Spleen (tissue), 11 donors: ENCODE results near the gene MPIG6B. TPM values are rescaled to one million over a fixed set of nuclear protein-coding genes. Genes with fewer than 3 reads are reported as not detected.

Experiments used
- DNase-seq: peaks from one replicate; pipeline ENCODE4 v3.0.0-alpha.2; 2020
- H3K27ac ChIP-seq, 8 donors: fragments of 200-600 bp; sonication (generic) in 7 of 8; 1 replicate in 4 of 8; 2 replicates in 4 of 8; pipeline versions ENCODE4 v1.5.0 to v1.8.0; 2016 to 2021; ENCODE audit warnings: inconsistent platforms in 4 of 8, mild to moderate bottlenecking in 4 of 8, moderate library complexity in 1 of 8
- H3K27me3 ChIP-seq, 7 donors: fragments of 200-600 bp; sonication (generic) in 6 of 7; replicated peaks in 1 of 7; 1 replicate in 4 of 7; 2 replicates in 3 of 7; pipeline versions ENCODE4 v1.5.0 to v1.8.0; 2016 to 2021; ENCODE audit warnings: inconsistent platforms in 3 of 7, mild to moderate bottlenecking in 1 of 7
- H3K36me3 ChIP-seq, 6 donors: fragments of 200-600 bp; sonication (generic) in 5 of 6; 1 replicate in 4 of 6; 2 replicates in 2 of 6; pipeline versions ENCODE4 v1.5.0 to v1.8.0; 2016 to 2021; ENCODE audit warnings: inconsistent platforms in 2 of 6
- H3K4me1 ChIP-seq, 6 donors: fragments of 200-600 bp; sonication (generic) in 5 of 6; 1 replicate in 3 of 6; 2 replicates in 3 of 6; pipeline versions ENCODE4 v1.5.0 to v1.8.0; 2016 to 2021; ENCODE audit warnings: inconsistent platforms in 3 of 6
- H3K4me3 ChIP-seq, 8 donors: fragments of 200-600 bp; sonication (generic) in 7 of 8; 1 replicate in 4 of 8; 2 replicates in 4 of 8; pipeline versions ENCODE4 v1.5.0 to v1.8.0; 2016 to 2021; ENCODE audit warnings: inconsistent platforms in 4 of 8, mild to moderate bottlenecking in 4 of 8, moderate library complexity in 2 of 8
- H3K9me3 ChIP-seq, 8 donors: fragments of 200-600 bp; sonication (generic) in 7 of 8; 1 replicate in 4 of 8; 2 replicates in 4 of 8; pipeline versions ENCODE4 v1.5.0 to v1.8.0; 2016 to 2021; ENCODE audit warnings: inconsistent platforms in 4 of 8
- POLR2A ChIP-seq, 3 donors: fragments of 450-650 bp; IDR thresholded peaks; one replicate each; pipeline ENCODE4 v1.5.1; 2017; ENCODE audit warnings: antibody characterized with exemption in 3 of 3, mild to moderate bottlenecking in 1 of 3
- POLR2AphosphoS5 ChIP-seq, 3 donors: sonication (generic); formaldehyde crosslinking; IDR thresholded peaks; one replicate each; pipeline ENCODE4 v1.5.1; 2017; ENCODE audit warnings: antibody characterized with exemption in 3 of 3
- WGBS, 5 donors: extraction: QIAGEN DNeasy Blood & Tissue Kit in 3 of 5; methylation state at CpG; one replicate each; pipeline versions ENCODE4 v1.1.5 to v1.1.7; 2013 to 2018; 5-methylcytosine and 5-hydroxymethylcytosine counted together
- intact Hi-C: fragments of 100-400 bp; cut with DNase I; formaldehyde crosslinking; loops from one replicate; pipeline ENCODE4 v1.15.0; 2023; ENCODE audit warnings: low total_unique reads
- polyA plus RNA-seq, 3 donors: library from polyadenylated mRNA; stranded (reverse); fragments of 200-250 nt; gene quantifications; one replicate each; pipeline ENCODE4 v1.2.1, GENCODE V29; 2013
- total RNA-seq, 7 donors: library from RNA; depleted of rRNA in 3 of 7; stranded (reverse); fragments of >200 nt in 3 of 7; fragmentation: NEBNext Ultra II Directional in 4 of 7; extraction: Animal tissue kit (Norgen Biotek cat#: 25700) in 4 of 7; gene quantifications; one replicate each; pipeline versions ENCODE4 v1.1.0 to v1.2.1, GENCODE V29; 2016 to 2021
- TF ChIP-seq, protein P1 (sequence below), 11 experiments: fragments of 200-600 bp in 7 of 11; fragments of 450-650 bp in 4 of 11; sonication (generic) in 4 of 11; IDR thresholded peaks in 8 of 11; conservative IDR thresholded peaks in 3 of 11; 1 replicate in 7 of 11; 2 replicates in 4 of 11; pipeline versions ENCODE4 v1.4.0 to v1.8.0; 2016 to 2021; ENCODE audit warnings: antibody characterized with exemption in 11 of 11, inconsistent platforms in 4 of 11, mild to moderate bottlenecking in 1 of 11
- donor health status: healthy with polysubstance abuse.
- donor health status: DM: no; HTN: no; CAD: no; lungs with moderate emphysema.
- donor health status: DM: no; HTN: no; CAD: no.
- donor health status: Bipolar disorder and iron deficiency.
- donor health status: healthy.
- donor health status: DM: no; HTN: no; CAD: no.
- donor health status: DM: yes; HTN: yes; CAD: no.

MPIG6B gene
- total and polyA plus RNA-seq, 10 donors = 0.46 to 15.1 (median 9.3) TPM

DNA sequence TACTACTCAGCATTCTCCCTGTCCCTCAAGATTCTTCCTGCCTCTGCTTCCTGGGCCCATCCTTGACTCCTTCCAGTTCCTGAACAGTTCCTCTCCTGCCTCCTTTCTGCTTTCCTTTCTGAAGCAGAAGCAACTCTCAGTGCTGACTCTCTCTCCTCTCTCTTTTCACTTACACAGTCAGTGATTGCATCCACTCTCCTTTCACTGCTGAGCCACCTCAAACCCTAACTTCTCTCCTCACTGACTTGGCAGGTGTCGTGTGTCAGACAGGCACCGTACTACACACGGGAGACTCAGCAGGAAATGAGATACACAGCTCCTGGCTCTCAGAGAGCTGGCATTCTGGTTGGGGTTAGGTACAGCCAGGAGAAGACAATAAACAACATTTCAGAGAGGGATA lies 25.6 kb upstream of the MPIG6B start:
- Histone ChIP-seq H3K27me3 (no peaks in the 10 kb centered on the region), H3K9me3 (no peaks in the 10 kb centered on the region), H3K4me3 (no peak overlapping the region), H3K36me3 (peaks cover 0 to 92% (median 69%) of the 10 kb centered on the region in 6 donors), H3K4me1 (peaks cover 15 to 52% (median 31%) of the 10 kb centered on the region in 6 donors), H3K27ac (peak overlapping the region in 3 of 8 donors; percentile 18 to 50 (median 37))
- intact Hi-C loops = no loop called here
- TF ChIP-seq POLR2AphosphoS5 (IDR thresholded peaks at IDR 0.05) (no peak), POLR2A (IDR thresholded peaks at IDR 0.05) (no peak)
- TF ChIP-seq, protein P1, sequence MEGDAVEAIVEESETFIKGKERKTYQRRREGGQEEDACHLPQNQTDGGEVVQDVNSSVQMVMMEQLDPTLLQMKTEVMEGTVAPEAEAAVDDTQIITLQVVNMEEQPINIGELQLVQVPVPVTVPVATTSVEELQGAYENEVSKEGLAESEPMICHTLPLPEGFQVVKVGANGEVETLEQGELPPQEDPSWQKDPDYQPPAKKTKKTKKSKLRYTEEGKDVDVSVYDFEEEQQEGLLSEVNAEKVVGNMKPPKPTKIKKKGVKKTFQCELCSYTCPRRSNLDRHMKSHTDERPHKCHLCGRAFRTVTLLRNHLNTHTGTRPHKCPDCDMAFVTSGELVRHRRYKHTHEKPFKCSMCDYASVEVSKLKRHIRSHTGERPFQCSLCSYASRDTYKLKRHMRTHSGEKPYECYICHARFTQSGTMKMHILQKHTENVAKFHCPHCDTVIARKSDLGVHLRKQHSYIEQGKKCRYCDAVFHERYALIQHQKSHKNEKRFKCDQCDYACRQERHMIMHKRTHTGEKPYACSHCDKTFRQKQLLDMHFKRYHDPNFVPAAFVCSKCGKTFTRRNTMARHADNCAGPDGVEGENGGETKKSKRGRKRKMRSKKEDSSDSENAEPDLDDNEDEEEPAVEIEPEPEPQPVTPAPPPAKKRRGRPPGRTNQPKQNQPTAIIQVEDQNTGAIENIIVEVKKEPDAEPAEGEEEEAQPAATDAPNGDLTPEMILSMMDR (IDR thresholded peaks at IDR 0.05 in 8 of 11, conservative IDR thresholded peaks at IDR 0.05 in 3 of 11) = no peak
- DNase-seq = no peak
- WGBS, 5 donors = 38 to 53% (median 43%) methylated on average over 3 of the region's 3 CpGs

DNA sequence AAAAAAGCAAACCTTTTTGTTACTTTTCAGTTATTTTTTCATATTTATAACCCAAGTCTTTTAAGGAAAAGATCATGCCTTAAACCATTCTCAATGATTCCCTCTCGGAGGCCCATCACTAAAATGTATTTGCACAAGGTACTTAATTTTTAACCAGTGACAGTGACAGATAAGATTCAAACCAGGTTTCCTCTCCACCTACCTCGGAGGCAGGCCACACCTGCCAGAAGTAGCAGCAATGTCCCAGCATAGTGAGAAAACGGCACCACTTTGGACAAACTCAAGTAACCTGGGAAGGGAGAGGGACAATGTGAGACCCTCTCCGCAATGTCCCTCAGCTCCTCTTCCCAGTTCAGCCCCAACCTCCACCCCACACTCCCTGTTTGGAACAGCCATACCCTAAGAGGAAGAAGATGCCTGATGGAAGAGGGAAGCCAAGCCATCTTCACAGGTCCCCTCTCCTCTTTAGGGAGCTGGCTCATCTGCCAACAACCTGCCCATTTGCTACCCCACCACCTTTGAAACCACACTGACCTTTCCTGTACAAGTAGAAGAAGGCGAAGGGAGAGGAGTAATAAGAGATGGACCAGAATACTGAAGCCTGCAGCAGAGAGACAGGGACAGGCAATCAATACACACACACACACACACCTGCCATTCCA lies 22.3 kb upstream of the MPIG6B start:
- H3K9me3 ChIP-seq = no peaks in the 10 kb centered on the region
- peaks cover 0 to 59% (median 36%) of the 10 kb centered on the region in 6 donors for H3K36me3 ChIP-seq
- peak overlapping the region in 2 of 8 donors; percentile 56 to 78 for H3K4me3 ChIP-seq
- WGBS, 5 donors = 89 to 96% (median 92%) methylated on average over 5 of the region's 5 CpGs
- TF ChIP-seq, protein P1 (IDR thresholded peaks at IDR 0.05 in 8 of 11, conservative IDR thresholded peaks at IDR 0.05 in 3 of 11) = no peak
- TF ChIP-seq POLR2A (IDR thresholded peaks at IDR 0.05) (no peak), POLR2AphosphoS5 (IDR thresholded peaks at IDR 0.05) (no peak)
- H3K27me3 ChIP-seq = no peaks in the 10 kb centered on the region
- peaks cover 15 to 64% (median 39%) of the 10 kb centered on the region in 6 donors for H3K4me1 ChIP-seq
- DNase-seq = no peak
- peak overlapping the region in 1 of 8 donors; percentile 98 for H3K27ac ChIP-seq
- intact Hi-C loops = no loop called here

DNA sequence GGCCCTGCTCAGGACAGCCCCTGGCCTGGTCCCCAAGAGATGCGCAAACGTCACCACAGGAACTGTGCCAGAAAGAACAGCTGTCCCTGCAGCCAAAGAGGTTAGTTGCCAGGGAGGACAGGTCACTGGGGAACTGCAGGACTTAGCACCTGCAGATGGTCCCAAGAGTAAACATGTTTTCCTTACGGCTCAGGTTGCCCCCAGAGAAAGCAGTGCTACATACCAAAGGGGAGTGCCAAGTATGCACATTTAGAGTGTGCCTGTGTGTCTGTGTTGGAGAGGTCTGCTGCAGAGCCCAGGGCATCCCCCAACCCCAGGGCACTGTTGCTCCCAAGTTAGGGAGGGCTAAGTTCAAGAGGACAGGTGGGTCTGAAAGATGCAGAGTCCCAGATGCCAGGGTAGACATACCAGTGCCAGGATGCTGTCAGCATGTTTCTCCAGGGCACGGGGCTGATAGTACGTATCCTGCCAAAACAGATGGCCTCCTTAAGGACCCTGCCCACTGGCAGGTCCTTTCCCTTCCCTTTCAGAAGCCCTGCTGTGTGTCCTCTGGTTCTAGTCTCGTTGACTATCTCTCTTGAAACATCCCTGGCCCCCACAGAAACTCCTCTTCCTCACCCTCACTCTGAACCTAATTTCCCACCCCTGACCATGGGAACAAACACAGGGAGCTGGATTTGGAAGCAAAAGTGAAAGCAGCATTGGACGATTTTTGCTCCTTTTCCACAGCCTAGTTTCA lies 21.3 kb upstream of the MPIG6B start:
- 24 to 41% (median 34%) methylated on average over 7 of the region's 7 CpGs for WGBS, 5 donors
- intact Hi-C loops = no loop called here
- peak overlapping the region; percentile 52 to 82 (median 61) for H3K4me3 ChIP-seq
- H3K4me1 ChIP-seq = peaks cover 15 to 64% (median 39%) of the 10 kb centered on the region in 6 donors
- H3K9me3 ChIP-seq = no peaks in the 10 kb centered on the region
- peak overlapping the region; percentile 97 to 100 (median 99) for H3K27ac ChIP-seq
- TF ChIP-seq POLR2A (IDR thresholded peaks at IDR 0.05) (no peak), POLR2AphosphoS5 (IDR thresholded peaks at IDR 0.05) (no peak)
- TF ChIP-seq, protein P1 (IDR thresholded peaks at IDR 0.05 in 8 of 11, conservative IDR thresholded peaks at IDR 0.05 in 3 of 11) = no peak
- peaks cover 0 to 49% (median 26%) of the 10 kb centered on the region in 6 donors for H3K36me3 ChIP-seq
- DNase-seq = no peak
- no peaks in the 10 kb centered on the region for H3K27me3 ChIP-seq

DNA sequence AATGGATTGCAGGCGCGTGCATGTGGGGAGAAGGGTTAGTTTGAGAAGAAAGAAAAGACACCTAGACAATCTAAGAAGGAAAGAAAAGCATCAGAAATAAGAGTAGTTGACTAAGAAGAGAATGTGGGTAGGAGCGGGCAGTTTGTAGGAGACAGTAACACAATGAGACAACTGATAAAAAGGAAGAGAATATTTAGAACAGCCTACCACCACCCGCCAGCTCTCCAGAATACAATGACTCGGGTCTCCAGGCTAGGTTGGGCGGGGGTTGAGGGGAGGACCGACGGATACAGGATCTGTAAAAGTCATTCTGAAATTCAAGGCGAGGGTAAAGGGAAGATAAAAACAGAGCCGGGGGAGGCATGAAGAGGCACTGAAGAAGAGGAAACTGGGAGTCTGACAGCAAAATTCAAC lies 20.8 kb upstream of the MPIG6B start:
- Histone ChIP-seq H3K4me3 (peak overlapping the region; percentile 52 to 82 (median 61)), H3K4me1 (peaks cover 15 to 61% (median 38%) of the 10 kb centered on the region in 6 donors), H3K9me3 (no peaks in the 10 kb centered on the region), H3K27me3 (no peaks in the 10 kb centered on the region), H3K36me3 (peaks cover 0 to 43% (median 23%) of the 10 kb centered on the region in 6 donors), H3K27ac (peak overlapping the region; percentile 97 to 100 (median 99))
- no peak for DNase-seq
- TF ChIP-seq, protein P1 (IDR thresholded peaks at IDR 0.05 in 8 of 11, conservative IDR thresholded peaks at IDR 0.05 in 3 of 11) = no peak
- TF ChIP-seq POLR2A (IDR thresholded peaks at IDR 0.05) = no peak
- 1 to 2% (median 1%) methylated on average over 10 of the region's 10 CpGs for WGBS, 5 donors
- intact Hi-C loops = no loop called here
